PFSK-1 (cell line): ENCODE data around the gene ABHD6.

Source experiments
- FOXP2 ChIP-seq: optimal IDR thresholded peaks from 2 replicates; pipeline ENCODE3; 2011; ENCODE audit warnings: borderline replicate concordance, control low read depth, inconsistent platforms; ENCODE audit not compliant: insufficient read depth; ENCODE audit errors: extremely low read length, extremely low read depth
- POLR2AphosphoS5 ChIP-seq: IDR thresholded peaks from 2 replicates; pipeline ENCODE4 v1.6.1; 2012; ENCODE audit warnings: low read depth, mild to moderate bottlenecking, control low read depth, low read length, moderate library complexity
- SIN3A ChIP-seq: IDR thresholded peaks from 2 replicates; pipeline ENCODE4 v1.6.1; 2012; ENCODE audit warnings: mild to moderate bottlenecking, low read length, moderate library complexity, borderline replicate concordance; ENCODE audit not compliant: insufficient read depth
- TAF1 ChIP-seq: IDR thresholded peaks from 2 replicates; pipeline ENCODE4 v1.6.1; 2012; ENCODE audit warnings: low read length, control low read depth, borderline replicate concordance; ENCODE audit not compliant: insufficient read depth

DNA sequence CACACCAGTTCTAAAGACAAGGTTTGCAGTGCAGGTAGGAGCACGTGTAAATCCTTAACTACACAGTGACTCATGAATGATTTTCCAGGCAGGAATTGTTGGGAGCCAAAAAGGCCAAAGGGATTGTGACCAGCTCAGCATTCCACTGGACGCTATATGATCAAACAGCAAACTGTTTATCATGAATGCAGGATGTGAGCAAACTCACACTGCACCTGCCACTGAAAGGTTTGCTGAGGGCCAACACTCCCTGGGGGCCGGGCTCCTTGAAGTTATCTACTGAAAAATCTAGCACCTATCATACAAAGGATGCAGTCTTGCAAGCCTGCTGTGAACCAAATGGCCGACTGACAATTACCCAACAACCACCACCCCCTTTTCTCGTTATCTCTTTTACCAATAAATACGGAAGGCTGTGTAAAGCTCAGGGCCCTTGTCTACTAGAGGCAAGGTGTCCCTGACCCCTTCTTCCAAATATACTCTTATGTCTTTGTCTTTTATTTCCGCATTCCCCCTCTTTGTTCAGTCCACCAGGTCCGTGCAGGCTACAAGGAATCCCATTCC is 15.3 kb upstream of the ABHD6 start:
- no peak for TF ChIP-seq TAF1
- no peak for TF ChIP-seq SIN3A
- TF ChIP-seq POLR2AphosphoS5, result no peak
- no peak for TF ChIP-seq FOXP2
